NT2/D1 (cell line): Measurements from ENCODE around the gene SMNDC1.

Source experiments
- DNase-seq: peaks from one replicate; pipeline ENCODE4 v3.0.0-alpha.2; 2011; ENCODE audit warnings: low read depth, low spot score
- H3K27me3 ChIP-seq: 2 replicates; pipeline ENCODE4 v1.6.0; 2011; ENCODE audit warnings: mild to moderate bottlenecking; ENCODE audit not compliant: insufficient read length, insufficient read depth
- H3K36me3 ChIP-seq: 2 replicates; pipeline ENCODE4 v1.6.1; 2011; ENCODE audit warnings: mild to moderate bottlenecking, low read length, mixed read lengths; ENCODE audit not compliant: insufficient read depth, insufficient read length
- H3K4me1 ChIP-seq: 2 replicates; pipeline ENCODE4 v1.5.1; 2011; ENCODE audit not compliant: insufficient read depth, insufficient read length
- H3K4me3 ChIP-seq: 2 replicates; pipeline ENCODE4 v1.5.1; 2011; ENCODE audit warnings: low read depth; ENCODE audit not compliant: insufficient read length
- H3K9ac ChIP-seq: 2 replicates; pipeline ENCODE4 v1.6.0; 2011; ENCODE audit warnings: low read depth; ENCODE audit not compliant: insufficient read length
- H3K9me3 ChIP-seq: 2 replicates; pipeline ENCODE4 v1.5.1; 2011; ENCODE audit warnings: mild to moderate bottlenecking, low read length; ENCODE audit not compliant: insufficient read depth
- SUZ12 ChIP-seq: IDR thresholded peaks from 2 replicates; pipeline ENCODE4 v1.6.1; 2011; ENCODE audit not compliant: insufficient read length, insufficient read depth; ENCODE audit errors: extremely low read depth
- YY1 ChIP-seq: IDR thresholded peaks from 2 replicates; pipeline ENCODE4 v1.6.1; 2011; ENCODE audit not compliant: insufficient read length, insufficient read depth
- ZNF274 ChIP-seq: IDR thresholded peaks from 2 replicates; pipeline ENCODE4 v1.6.1; 2011; ENCODE audit warnings: mild to moderate bottlenecking, low read depth, low read length

SMNDC1 gene

GRCh38 chr10:110304394-110304779 lies 333 bp downstream of the SMNDC1 start:
- peak; percentile 6 for DNase-seq
- no peaks in the 10 kb centered on the region for H3K27me3 ChIP-seq
- H3K4me1 ChIP-seq = no peaks in the 10 kb centered on the region
- H3K9ac ChIP-seq = peak overlapping the region; percentile 92
- peaks cover 43% of the 10 kb centered on the region for H3K36me3 ChIP-seq
- H3K4me3 ChIP-seq = peak overlapping the region; percentile 79
- no peaks in the 10 kb centered on the region for H3K9me3 ChIP-seq
- TF ChIP-seq ZNF274 (no peak), YY1 (no peak), SUZ12 (no peak)

- Histone ChIP-seq H3K4me3 (peak overlapping the region; percentile 79), H3K36me3 (peaks cover 50% of the 10 kb centered on the region), H3K4me1 (no peaks in the 10 kb centered on the region), H3K27me3 (no peaks in the 10 kb centered on the region), H3K9me3 (no peaks in the 10 kb centered on the region), H3K9ac (peak overlapping the region; percentile 92)
- TF ChIP-seq ZNF274 (no peak), YY1 (no peak), SUZ12 (no peak)
- DNase-seq = no peak
These were observed 1.0 kb downstream of the SMNDC1 start for GRCh38 chr10:110303681-110304080.

DNA sequence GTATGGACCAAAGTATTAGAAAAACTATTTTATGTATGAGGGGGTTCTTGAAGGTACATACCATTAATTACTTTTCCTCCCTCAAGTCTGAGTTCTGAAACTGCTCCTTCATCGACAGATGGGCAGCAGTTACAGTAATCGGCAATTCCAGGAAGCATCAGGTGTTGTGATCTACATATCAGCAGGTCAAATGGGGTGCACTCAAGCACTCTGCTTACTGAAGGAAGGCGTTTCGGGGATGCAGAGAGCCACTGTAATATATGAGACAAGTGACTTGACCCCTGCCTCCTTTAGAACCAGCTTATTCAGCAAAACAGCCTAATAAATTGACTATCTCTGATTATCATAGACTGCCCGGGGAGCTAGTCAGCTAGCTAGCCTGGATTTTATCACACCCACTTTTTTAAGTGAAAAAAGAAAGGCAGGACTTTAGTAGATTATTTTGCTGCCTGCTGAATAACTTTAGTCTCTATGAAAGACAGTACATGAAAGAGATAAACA lies 4.2 kb downstream of the SMNDC1 start:
- peaks cover 81% of the 10 kb centered on the region for H3K36me3 ChIP-seq

DNA sequence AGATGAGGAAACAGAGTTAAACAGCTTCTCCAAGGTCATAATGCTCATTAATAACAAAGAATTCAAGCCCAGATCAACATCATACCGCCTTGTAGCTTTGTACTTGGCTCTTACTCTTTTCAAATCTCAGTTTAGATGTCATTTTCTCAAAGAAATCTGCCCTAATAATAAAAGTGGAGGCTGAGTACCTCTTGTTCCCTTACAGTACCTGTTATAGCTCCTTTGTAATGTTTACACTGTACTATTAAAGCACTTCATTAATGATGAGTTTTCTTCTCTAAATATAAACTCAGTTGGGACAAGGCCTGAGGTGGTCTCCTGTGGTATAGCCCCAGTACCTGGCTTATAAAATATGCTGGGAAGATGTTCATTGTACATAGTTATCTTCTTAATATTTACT lies 7.8 kb downstream of the SMNDC1 start:
- H3K36me3 ChIP-seq = peaks cover 92% of the 10 kb centered on the region
- no peaks in the 10 kb centered on the region for H3K27me3 ChIP-seq
- H3K4me1 ChIP-seq = no peaks in the 10 kb centered on the region
- TF ChIP-seq SUZ12 (no peak), ZNF274 (no peak), YY1 (no peak)
- no peak overlapping the region for H3K4me3 ChIP-seq
- H3K9ac ChIP-seq = no peak overlapping the region
- no peaks in the 10 kb centered on the region for H3K9me3 ChIP-seq
- no peak for DNase-seq

More for the DNA sequence above, 4.2 kb downstream of the SMNDC1 start:
- Histone ChIP-seq H3K4me3 (no peak overlapping the region), H3K9ac (no peak overlapping the region), H3K9me3 (no peaks in the 10 kb centered on the region), H3K27me3 (no peaks in the 10 kb centered on the region), H3K4me1 (no peaks in the 10 kb centered on the region)
- no peak for DNase-seq
- no peak for TF ChIP-seq YY1

- TF ChIP-seq ZNF274 (no peak), SUZ12 (no peak), YY1 (no peak)
- H3K9ac ChIP-seq = no peak overlapping the region
- no peaks in the 10 kb centered on the region for H3K4me1 ChIP-seq
- H3K4me3 ChIP-seq = no peak overlapping the region
- no peak for DNase-seq
- no peaks in the 10 kb centered on the region for H3K9me3 ChIP-seq
- H3K27me3 ChIP-seq = no peaks in the 10 kb centered on the region
- H3K36me3 ChIP-seq = peaks cover 42% of the 10 kb centered on the region
These were observed 17.9 kb downstream of the SMNDC1 start for GRCh38 chr10:110286841-110287240.

DNA sequence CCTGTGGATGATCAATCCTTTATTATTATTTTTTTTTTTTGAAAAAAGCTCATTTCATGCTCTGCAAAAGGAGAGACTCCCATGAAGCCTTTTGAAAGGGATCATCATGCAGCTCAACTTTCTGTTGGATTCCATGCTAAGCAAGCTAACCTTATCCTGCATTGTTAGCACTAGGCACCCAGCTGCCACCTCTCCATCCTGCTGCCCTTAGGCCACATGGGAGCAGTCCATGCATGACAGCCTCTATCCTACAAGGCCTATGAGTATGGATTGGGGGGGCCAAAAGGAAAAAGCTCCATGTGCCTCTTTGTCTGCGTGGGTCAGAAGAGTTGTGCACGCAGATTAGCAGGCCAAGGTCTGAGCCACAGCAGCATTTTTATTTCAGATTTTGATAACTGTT lies 19.2 kb downstream of the SMNDC1 start:
- no peaks in the 10 kb centered on the region for H3K9me3 ChIP-seq

DNA sequence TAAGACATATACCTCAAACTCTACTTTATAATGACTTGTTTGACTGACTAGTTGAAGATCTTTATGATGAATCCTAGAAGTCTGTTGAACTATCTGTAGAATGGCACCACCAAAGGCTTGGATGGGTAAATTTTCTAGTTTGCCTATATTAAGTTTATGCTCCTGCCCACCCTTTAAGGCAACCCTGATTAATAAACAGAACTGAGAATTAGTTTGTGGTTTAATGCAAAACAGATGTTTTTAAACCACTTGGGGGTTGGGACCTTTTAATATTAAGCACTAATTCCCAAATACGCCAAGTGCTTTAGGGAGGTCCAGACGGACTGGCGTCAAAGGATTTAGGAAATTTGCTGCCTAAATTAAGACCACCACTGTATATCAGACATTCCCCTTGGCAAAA lies 20.5 kb downstream of the SMNDC1 start:
- no peaks in the 10 kb centered on the region for H3K9me3 ChIP-seq

More for the DNA sequence above, 19.2 kb downstream of the SMNDC1 start:
- Histone ChIP-seq H3K4me3 (no peak overlapping the region), H3K9ac (no peak overlapping the region), H3K4me1 (no peaks in the 10 kb centered on the region), H3K36me3 (peaks cover 28% of the 10 kb centered on the region), H3K27me3 (no peaks in the 10 kb centered on the region)
- no peak for DNase-seq
- TF ChIP-seq SUZ12 = no peak
- no peak for TF ChIP-seq ZNF274
- no peak for TF ChIP-seq YY1

More for the DNA sequence above, 20.5 kb downstream of the SMNDC1 start:
- Histone ChIP-seq H3K9ac (no peak overlapping the region), H3K4me1 (no peaks in the 10 kb centered on the region), H3K36me3 (peaks cover 24% of the 10 kb centered on the region), H3K27me3 (no peaks in the 10 kb centered on the region), H3K4me3 (no peak overlapping the region)
- no peak for DNase-seq
- no peak for TF ChIP-seq ZNF274
